Measurements from ENCODE around the gene BIRC5.

The BIRC5 gene

GRCh38 chr17:78263736-78264340 lies 49.8 kb downstream of the BIRC5 start:
- TF ChIP-seq, protein P1, sequence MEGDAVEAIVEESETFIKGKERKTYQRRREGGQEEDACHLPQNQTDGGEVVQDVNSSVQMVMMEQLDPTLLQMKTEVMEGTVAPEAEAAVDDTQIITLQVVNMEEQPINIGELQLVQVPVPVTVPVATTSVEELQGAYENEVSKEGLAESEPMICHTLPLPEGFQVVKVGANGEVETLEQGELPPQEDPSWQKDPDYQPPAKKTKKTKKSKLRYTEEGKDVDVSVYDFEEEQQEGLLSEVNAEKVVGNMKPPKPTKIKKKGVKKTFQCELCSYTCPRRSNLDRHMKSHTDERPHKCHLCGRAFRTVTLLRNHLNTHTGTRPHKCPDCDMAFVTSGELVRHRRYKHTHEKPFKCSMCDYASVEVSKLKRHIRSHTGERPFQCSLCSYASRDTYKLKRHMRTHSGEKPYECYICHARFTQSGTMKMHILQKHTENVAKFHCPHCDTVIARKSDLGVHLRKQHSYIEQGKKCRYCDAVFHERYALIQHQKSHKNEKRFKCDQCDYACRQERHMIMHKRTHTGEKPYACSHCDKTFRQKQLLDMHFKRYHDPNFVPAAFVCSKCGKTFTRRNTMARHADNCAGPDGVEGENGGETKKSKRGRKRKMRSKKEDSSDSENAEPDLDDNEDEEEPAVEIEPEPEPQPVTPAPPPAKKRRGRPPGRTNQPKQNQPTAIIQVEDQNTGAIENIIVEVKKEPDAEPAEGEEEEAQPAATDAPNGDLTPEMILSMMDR (IDR thresholded peaks at IDR 0.05; ENCODE audit: control extremely low read depth, extremely low read depth, low read depth, missing control alignments), result no peak
- CTCF ChIA-PET, result interaction anchor here (1.4 to 3.8 kb wide), 2 partner anchors 13 to 18 kb away, joined by 3 to 26 read pairs; no protein-coding TSS in a partner anchor
- POLR2A ChIA-PET, result no interaction called here
- DNase-seq (ENCODE audit: extremely low spot score), result no peak

DNA sequence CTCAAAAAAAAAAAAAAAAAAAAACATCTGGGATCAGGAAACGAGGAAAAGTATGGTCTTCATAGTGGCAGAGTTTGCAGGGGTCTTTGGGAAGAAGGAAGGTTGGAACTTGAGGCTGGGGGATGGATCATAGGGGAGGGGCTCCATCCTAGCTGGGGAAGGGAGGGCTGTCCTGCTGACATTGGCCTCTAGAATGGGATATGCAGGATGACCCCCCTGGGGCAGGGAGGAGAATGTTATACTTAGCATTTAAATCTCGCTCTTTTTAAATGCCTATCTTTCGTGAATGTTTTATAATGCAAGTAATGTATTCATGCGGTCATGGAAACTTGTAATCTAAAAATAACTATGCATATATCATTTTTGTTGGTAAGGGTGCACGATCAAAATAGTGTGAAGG lies 50.5 kb downstream of the BIRC5 start:
- no peak for DNase-seq (ENCODE audit: extremely low spot score)
- CTCF ChIA-PET, result interaction anchor here (1.4 to 3.8 kb wide), 2 partner anchors 14 to 17 kb away, joined by 3 to 26 read pairs; no protein-coding TSS in a partner anchor
- POLR2A ChIA-PET, result no interaction called here
- TF ChIP-seq, protein P1 (IDR thresholded peaks at IDR 0.05; ENCODE audit: control extremely low read depth, extremely low read depth, low read depth, missing control alignments), result no peak

DNA sequence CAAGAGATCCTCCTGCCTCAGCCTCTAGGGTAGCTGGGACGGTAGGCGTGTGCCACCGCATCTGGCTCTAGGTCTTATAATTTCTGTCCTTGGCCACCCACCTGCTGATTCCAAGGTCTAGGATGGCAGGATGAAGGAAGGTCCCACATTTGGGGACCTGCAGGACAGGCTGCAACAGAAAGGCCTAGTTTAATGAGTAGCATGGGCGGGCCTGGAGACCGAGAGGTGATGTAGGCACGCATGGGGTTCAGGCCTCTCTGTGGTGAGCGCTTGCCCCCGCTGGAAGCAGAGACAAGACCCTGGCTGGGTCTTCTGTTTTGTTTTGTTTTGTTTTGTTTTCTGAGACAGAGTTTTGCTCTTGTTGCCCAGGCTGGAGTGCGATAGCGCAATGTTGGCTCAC lies 51.1 kb downstream of the BIRC5 start:
- no peak for DNase-seq (ENCODE audit: extremely low spot score)
- TF ChIP-seq, protein P1 (IDR thresholded peaks at IDR 0.05; ENCODE audit: control extremely low read depth, extremely low read depth, low read depth, missing control alignments), result no peak
- POLR2A ChIA-PET, result no interaction called here
- CTCF ChIA-PET, result interaction anchor here (1.4 to 3.8 kb wide), 2 partner anchors 15 to 16 kb away, joined by 3 to 26 read pairs; no protein-coding TSS in a partner anchor

- DNase-seq (ENCODE audit: extremely low spot score), result no peak
- POLR2A ChIA-PET, result no interaction called here
- CTCF ChIA-PET, result interaction anchor here (2.2 kb wide), 1 partner anchor 15 kb away, joined by 6 read pairs; no protein-coding TSS in a partner anchor
- TF ChIP-seq, protein P1 (IDR thresholded peaks at IDR 0.05; ENCODE audit: control extremely low read depth, extremely low read depth, low read depth, missing control alignments), result no peak
Measured at GRCh38 chr17:78266231-78266631, 52.2 kb downstream of the BIRC5 start.

- DNase-seq (ENCODE audit: extremely low spot score), result no peak
- ChIA-PET POLR2A (no interaction called here), CTCF (interaction anchor here (0.6 to 2.2 kb wide), 2 partner anchors 15 to 182 kb away, joined by 3 to 6 read pairs; no protein-coding TSS in a partner anchor)
- TF ChIP-seq, protein P1 (IDR thresholded peaks at IDR 0.05; ENCODE audit: control extremely low read depth, extremely low read depth, low read depth, missing control alignments), result no peak
Measured at GRCh38 chr17:78266771-78267170, 52.7 kb downstream of the BIRC5 start.

GRCh38 chr17:78267253-78268073 lies 53.4 kb downstream of the BIRC5 start:
- DNase-seq (ENCODE audit: extremely low spot score), result no peak
- TF ChIP-seq, protein P1 (IDR thresholded peaks at IDR 0.05; ENCODE audit: control extremely low read depth, extremely low read depth, low read depth, missing control alignments), result no peak
- POLR2A ChIA-PET, result no interaction called here
- CTCF ChIA-PET, result interaction anchor here (0.6 to 2.2 kb wide), 2 partner anchors 16 to 182 kb away, joined by 3 to 6 read pairs; no protein-coding TSS in a partner anchor
